B cell (primary cell): Measurements from ENCODE around the gene WFS1. TPM values are rescaled to one million over a fixed set of nuclear protein-coding genes. Genes with fewer than 3 reads are reported as not detected.

Experiments used
- ATAC-seq: fragments of 200-7000 bp; cut with Tn5 transposase; one replicate; pipeline ENCODE4 v1.10.0; 2021; ENCODE audit warnings: low read depth, mild to moderate bottlenecking, moderate number of reproducible peaks, moderate library complexity
- CTCF ChIA-PET: fragments of 350-600 bp; sonication (Branson Sonifier 250); formaldehyde crosslinking; loops from one replicate; lab custom pipeline; 2021; ENCODE audit warnings: antibody characterized with exemption, inconsistent platforms; lab: Charles Lee
- POLR2A ChIA-PET: fragments of 350-600 bp; sonication (Branson Sonifier 250); formaldehyde crosslinking; loops from one replicate; lab custom pipeline; 2021; ENCODE audit warnings: antibody characterized with exemption; lab: Charles Lee
- DNase-seq: peaks from one replicate; pipeline ENCODE4 v3.0.0; 2013
- H2AFZ ChIP-seq: 2 replicates; pipeline ENCODE4 v1.6.1; 2012; ENCODE audit warnings: mild to moderate bottlenecking, low read depth, low read length; ENCODE audit not compliant: insufficient read depth, poor library complexity, severe bottlenecking
- H3K27ac ChIP-seq, 2 donors: 1 replicate in 1 of 2; 2 replicates in 1 of 2; pipeline ENCODE4 v1.5.1; 2012 to 2013; ENCODE audit warnings: low read length in 2 of 2, mild to moderate bottlenecking in 2 of 2, moderate library complexity in 1 of 2
- H3K27me3 ChIP-seq, 4 experiments: fragments of 200-600 bp in 1 of 4; sonication (generic) in 1 of 4; replicated peaks in 1 of 4; 1 replicate in 2 of 4; 2 replicates in 2 of 4; pipeline versions ENCODE4 v1.6.1 to v1.7.0; 2013 to 2016; ENCODE audit warnings: low read length in 3 of 4, mild to moderate bottlenecking in 2 of 4, mixed read lengths in 1 of 4, moderate library complexity in 1 of 4; ENCODE audit not compliant: insufficient read depth in 4 of 4, control insufficient read depth in 3 of 4; ENCODE audit errors: control extremely low read depth in 1 of 4
- H3K36me3 ChIP-seq, 2 experiments: replicated peaks in 1 of 2; 1 replicate in 1 of 2; 2 replicates in 1 of 2; pipeline versions ENCODE4 v1.6.1 to v1.7.1; 2013; ENCODE audit warnings: low read length in 1 of 2; ENCODE audit not compliant: insufficient read depth in 2 of 2, control insufficient read depth in 1 of 2; ENCODE audit errors: control extremely low read depth in 1 of 2, extremely low read depth in 1 of 2
- H3K4me1 ChIP-seq, 2 donors: fragments of 200-600 bp in 1 of 2; sonication (generic) in 1 of 2; 1 replicate in 1 of 2; 2 replicates in 1 of 2; pipeline versions ENCODE4 v1.5.1 to v1.6.1; 2013 to 2017; ENCODE audit warnings: low read length in 2 of 2; ENCODE audit not compliant: control insufficient read depth in 2 of 2, insufficient read depth in 2 of 2
- H3K4me2 ChIP-seq: replicated peaks from 2 replicates; pipeline ENCODE3; 2012; ENCODE audit warnings: mild to moderate bottlenecking, low read depth, low read length; ENCODE audit not compliant: poor library complexity, severe bottlenecking
- H3K4me3 ChIP-seq, 5 experiments: fragments of 200-600 bp in 1 of 5; sonication (generic) in 1 of 5; 1 replicate in 3 of 5; 2 replicates in 2 of 5; pipeline versions ENCODE4 v1.5.1 to v1.7.0; 2011 to 2016; ENCODE audit warnings: low read length in 4 of 5, mild to moderate bottlenecking in 4 of 5, low read depth in 2 of 5, control low read depth in 1 of 5, moderate library complexity in 1 of 5; ENCODE audit not compliant: insufficient read depth in 1 of 5; ENCODE audit errors: control extremely low read depth in 1 of 5, extremely low read depth in 1 of 5
- H3K79me2 ChIP-seq: fragments of 200-600 bp; sonication (generic); one replicate; pipeline ENCODE4 v1.6.0; 2016; ENCODE audit warnings: low read length; ENCODE audit not compliant: control insufficient read depth, insufficient read depth
- H3K9ac ChIP-seq: fragments of 200-600 bp; sonication (generic); 2 replicates; pipeline ENCODE4 v1.6.1; 2017; ENCODE audit warnings: mild to moderate bottlenecking, low read length, moderate library complexity
- H3K9me3 ChIP-seq, 3 donors: one replicate each; pipeline versions ENCODE4 v1.6.1 to v1.7.1; 2013; ENCODE audit warnings: low read length in 2 of 3; ENCODE audit not compliant: control insufficient read depth in 2 of 3, insufficient read depth in 1 of 3; ENCODE audit errors: control extremely low read depth in 1 of 3
- H4K20me1 ChIP-seq: 2 replicates; pipeline ENCODE4 v1.6.0; 2012; ENCODE audit warnings: mild to moderate bottlenecking, low read length; ENCODE audit not compliant: insufficient read depth, control insufficient read depth, poor library complexity, severe bottlenecking
- H3K27ac Mint-ChIP-seq: one replicate; pipeline ENCODE4 v1.8.0; 2021; ENCODE audit warnings: mixed read lengths
- H3K27me3 Mint-ChIP-seq: one replicate; pipeline ENCODE4 v1.8.0; 2021; ENCODE audit warnings: mixed read lengths
- H3K4me1 Mint-ChIP-seq: one replicate; pipeline ENCODE4 v1.8.0; 2021; ENCODE audit warnings: mixed read lengths
- H3K4me3 Mint-ChIP-seq: one replicate; pipeline ENCODE4 v1.8.0; 2021; ENCODE audit warnings: mixed read lengths
- H3K9me3 Mint-ChIP-seq: one replicate; pipeline ENCODE4 v1.8.0; 2022; ENCODE audit warnings: mixed read lengths; ENCODE audit not compliant: insufficient read depth
- CTCF ChIP-seq: fragments of 200-600 bp; IDR thresholded peaks from one replicate; pipeline ENCODE4 v1.8.0; 2022; ENCODE audit warnings: antibody characterized with exemption, mild to moderate bottlenecking
- EZH2 ChIP-seq: IDR thresholded peaks from 2 replicates; pipeline ENCODE4 v1.6.1; 2012; ENCODE audit warnings: borderline replicate concordance, low read depth, mild to moderate bottlenecking, moderate library complexity, low read length; ENCODE audit not compliant: insufficient read depth, poor library complexity, severe bottlenecking
- WGBS: methylation state at CpG from one replicate; pipeline ENCODE4 v1.1.5; 2013; ENCODE audit warnings: missing lambda C conversion rate; ENCODE audit not compliant: insufficient coverage; 5-methylcytosine and 5-hydroxymethylcytosine counted together
- intact Hi-C: fragments of 100-400 bp; cut with micrococcal nuclease; formaldehyde crosslinking; loops from one replicate; pipeline ENCODE4 v1.10.0; 2022
- polyA plus RNA-seq: library from polyadenylated mRNA; depleted of rRNA; stranded (reverse); fragments of >200 nt; gene quantifications from 2 replicates; pipeline ENCODE4 v1.2.3, GENCODE V29; 2012
- total RNA-seq, 2 donors: library from RNA; stranded (reverse); fragments of 120-200 nt in 1 of 2; gene quantifications; 1 replicate in 1 of 2; 2 replicates in 1 of 2; pipeline versions ENCODE4 v1.2.3 to v1.2.4, GENCODE V29; 2013 to 2022

WFS1 gene
- total and polyA plus RNA-seq, 2 donors (not counting 1 experiment from before 2014, with no cell fraction given): 5.8 to 6.7 TPM

DNA sequence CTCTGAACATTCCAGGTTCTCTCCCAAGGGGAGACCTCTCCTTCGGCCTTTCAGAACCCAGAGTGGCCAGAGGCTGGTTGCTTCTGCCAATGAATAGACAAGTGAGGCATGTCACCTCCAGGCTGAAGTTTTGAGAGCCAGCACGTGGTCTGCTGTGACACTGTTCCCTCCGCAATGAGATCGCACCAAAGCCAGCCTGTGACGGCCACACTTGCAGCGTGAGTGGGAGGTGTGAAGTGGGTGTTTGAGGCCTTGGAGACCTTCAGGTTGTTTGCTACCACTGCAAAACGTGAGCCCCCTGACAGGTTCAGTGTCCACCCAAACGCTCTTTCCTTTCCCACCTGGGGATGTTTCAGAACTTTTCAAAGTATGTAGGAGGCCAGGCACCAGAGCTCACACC is 81.0 kb downstream of the WFS1 start:
- no peak overlapping the region for H2AFZ ChIP-seq
- H3K36me3 ChIP-seq: no peaks in the 10 kb centered on the region
- no peak for DNase-seq
- peaks cover 0 to 9% (median 0%) of the 10 kb centered on the region in 3 donors for H3K9me3 ChIP-seq
- ChIA-PET POLR2A (no interaction called here), CTCF (no interaction called here)
- H3K4me1 Mint-ChIP-seq: no peaks in the 10 kb centered on the region
- H3K27me3 ChIP-seq: peaks cover 0 to 2% (median 0%) of the 10 kb centered on the region in 4 experiments
- no peak overlapping the region for H3K27ac Mint-ChIP-seq
- TF ChIP-seq EZH2 (no peak), CTCF (no peak)
- intact Hi-C loops: no loop called here
- H3K27ac ChIP-seq: no peak overlapping the region
- H3K79me2 ChIP-seq: no peaks in the 10 kb centered on the region
- ATAC-seq: no peak
- no peaks in the 10 kb centered on the region for H3K4me1 ChIP-seq
- H3K4me3 Mint-ChIP-seq: no peak overlapping the region
- no peaks in the 10 kb centered on the region for H4K20me1 ChIP-seq
- no peak overlapping the region for H3K4me2 ChIP-seq
- WGBS: 89% methylated on average over 2 of the region's 8 CpGs
- H3K9me3 Mint-ChIP-seq: no peaks in the 10 kb centered on the region
- peaks cover 17% of the 10 kb centered on the region for H3K27me3 Mint-ChIP-seq
- no peak overlapping the region for H3K9ac ChIP-seq
- no peak overlapping the region for H3K4me3 ChIP-seq

DNA sequence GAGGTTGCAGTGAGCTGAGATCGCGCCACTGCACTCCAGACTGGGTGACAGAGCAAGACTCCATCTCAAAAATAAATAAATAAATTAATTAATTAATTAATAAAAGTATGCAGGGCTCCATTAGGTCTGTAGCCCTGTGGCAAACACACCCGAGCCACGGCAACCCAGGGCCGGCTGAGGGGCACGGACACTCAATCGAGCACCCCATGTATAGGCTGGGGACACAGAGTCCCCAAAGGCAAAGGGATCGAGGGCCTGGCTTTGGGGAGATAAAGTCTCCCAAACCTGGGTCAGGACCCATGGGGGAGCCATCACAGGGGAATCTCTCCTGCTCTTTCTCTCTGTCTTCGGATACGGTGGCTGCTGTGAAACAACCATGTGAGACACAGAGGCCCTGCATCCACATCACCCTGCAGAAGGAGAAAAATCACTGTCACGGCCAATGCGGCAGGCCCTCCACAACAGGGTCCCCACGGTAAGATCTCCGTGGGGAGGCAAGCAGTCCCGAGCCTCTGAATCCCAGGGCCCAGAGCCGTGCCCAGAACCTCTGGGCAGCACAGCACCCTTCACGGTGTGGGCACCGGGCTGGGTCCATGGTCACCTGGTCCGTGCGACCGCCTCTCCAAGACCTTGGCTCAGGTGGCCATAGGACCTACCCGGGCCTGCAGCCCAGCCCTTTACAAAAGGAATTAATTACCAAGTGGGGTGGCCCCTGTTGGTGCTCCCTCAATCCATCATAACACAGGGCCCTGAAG is 81.8 kb downstream of the WFS1 start:
- CTCF ChIA-PET: no interaction called here
- DNase-seq (no peak), ATAC-seq (no peak)
- H3K9ac ChIP-seq: no peak overlapping the region
- H3K4me1 ChIP-seq: no peaks in the 10 kb centered on the region
- peaks cover 0 to 2% (median 0%) of the 10 kb centered on the region in 3 donors for H3K9me3 ChIP-seq
- no peak overlapping the region for H3K4me3 ChIP-seq
- H3K27me3 ChIP-seq: peaks cover 0 to 2% (median 0%) of the 10 kb centered on the region in 4 experiments
- Mint-ChIP-seq H3K4me3 (no peak overlapping the region), H3K4me1 (no peaks in the 10 kb centered on the region), H3K27ac (no peak overlapping the region), H3K9me3 (no peaks in the 10 kb centered on the region), H3K27me3 (peaks cover 17% of the 10 kb centered on the region)
- no peak overlapping the region for H3K27ac ChIP-seq
- TF ChIP-seq CTCF: no peak
- TF ChIP-seq EZH2: no peak
- intact Hi-C loops: no loop called here
- no peak overlapping the region for H2AFZ ChIP-seq
- H4K20me1 ChIP-seq: no peaks in the 10 kb centered on the region
- POLR2A ChIA-PET: no interaction called here
- no peak overlapping the region for H3K4me2 ChIP-seq
- H3K79me2 ChIP-seq: no peaks in the 10 kb centered on the region
- 94% methylated on average over 16 of the region's 22 CpGs for WGBS
- H3K36me3 ChIP-seq: no peaks in the 10 kb centered on the region
